ENCODE data around the gene KCTD5.
A peak's percentile ranks its signal among the peaks of the same experiment; 100 is the strongest.

KCTD5 gene

DNA sequence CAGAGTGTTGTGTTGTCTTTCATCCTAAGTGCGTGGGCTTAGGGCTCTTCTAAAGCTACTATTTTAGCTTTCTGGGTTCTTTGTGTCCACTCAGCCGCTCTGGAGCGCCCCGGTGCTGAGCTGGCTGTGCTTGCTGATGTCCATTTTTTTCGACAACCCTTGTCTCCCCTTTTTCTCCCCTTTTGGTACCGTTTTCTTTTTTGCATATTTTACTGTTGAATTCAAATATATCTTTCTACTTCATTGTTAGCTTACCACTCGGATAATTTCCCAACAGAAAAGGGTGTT lies 71.4 kb downstream of the KCTD5 start:
- no peak for DNase-seq (ENCODE audit: low read depth)
- TF ChIP-seq, protein P1, sequence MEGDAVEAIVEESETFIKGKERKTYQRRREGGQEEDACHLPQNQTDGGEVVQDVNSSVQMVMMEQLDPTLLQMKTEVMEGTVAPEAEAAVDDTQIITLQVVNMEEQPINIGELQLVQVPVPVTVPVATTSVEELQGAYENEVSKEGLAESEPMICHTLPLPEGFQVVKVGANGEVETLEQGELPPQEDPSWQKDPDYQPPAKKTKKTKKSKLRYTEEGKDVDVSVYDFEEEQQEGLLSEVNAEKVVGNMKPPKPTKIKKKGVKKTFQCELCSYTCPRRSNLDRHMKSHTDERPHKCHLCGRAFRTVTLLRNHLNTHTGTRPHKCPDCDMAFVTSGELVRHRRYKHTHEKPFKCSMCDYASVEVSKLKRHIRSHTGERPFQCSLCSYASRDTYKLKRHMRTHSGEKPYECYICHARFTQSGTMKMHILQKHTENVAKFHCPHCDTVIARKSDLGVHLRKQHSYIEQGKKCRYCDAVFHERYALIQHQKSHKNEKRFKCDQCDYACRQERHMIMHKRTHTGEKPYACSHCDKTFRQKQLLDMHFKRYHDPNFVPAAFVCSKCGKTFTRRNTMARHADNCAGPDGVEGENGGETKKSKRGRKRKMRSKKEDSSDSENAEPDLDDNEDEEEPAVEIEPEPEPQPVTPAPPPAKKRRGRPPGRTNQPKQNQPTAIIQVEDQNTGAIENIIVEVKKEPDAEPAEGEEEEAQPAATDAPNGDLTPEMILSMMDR (IDR thresholded peaks at IDR 0.05; ENCODE audit: control insufficient read depth, extremely low read depth, insufficient read depth): no peak
- peak overlapping the region; percentile 60 for H3K4me3 ChIP-seq (ENCODE audit: low read depth, low read length)

DNA sequence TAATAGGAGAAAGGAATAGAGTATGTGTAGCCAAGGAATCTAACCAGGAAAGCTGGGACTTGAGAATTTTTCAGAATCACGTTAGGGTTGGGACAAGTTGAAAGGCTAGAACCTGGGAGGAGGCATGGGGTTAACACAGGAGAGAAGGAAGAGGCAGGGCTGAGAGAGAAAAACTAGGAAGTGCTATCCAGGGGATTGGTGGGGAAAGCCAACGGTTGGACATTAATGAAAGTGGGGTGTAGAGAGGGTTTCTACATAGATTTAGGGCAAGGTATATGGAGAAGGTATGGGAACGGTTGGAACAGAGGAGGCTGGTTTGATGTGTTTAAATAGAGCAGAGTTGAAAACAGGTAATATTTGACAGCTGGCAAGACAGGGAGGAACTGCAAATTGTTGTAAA lies 72.8 kb downstream of the KCTD5 start:
- DNase-seq (ENCODE audit: low read depth): peak; percentile 40
- TF ChIP-seq, protein P1 (IDR thresholded peaks at IDR 0.05; ENCODE audit: control insufficient read depth, extremely low read depth, insufficient read depth): no peak
- H3K4me3 ChIP-seq (ENCODE audit: low read depth, low read length): peak overlapping the region; percentile 60

DNA sequence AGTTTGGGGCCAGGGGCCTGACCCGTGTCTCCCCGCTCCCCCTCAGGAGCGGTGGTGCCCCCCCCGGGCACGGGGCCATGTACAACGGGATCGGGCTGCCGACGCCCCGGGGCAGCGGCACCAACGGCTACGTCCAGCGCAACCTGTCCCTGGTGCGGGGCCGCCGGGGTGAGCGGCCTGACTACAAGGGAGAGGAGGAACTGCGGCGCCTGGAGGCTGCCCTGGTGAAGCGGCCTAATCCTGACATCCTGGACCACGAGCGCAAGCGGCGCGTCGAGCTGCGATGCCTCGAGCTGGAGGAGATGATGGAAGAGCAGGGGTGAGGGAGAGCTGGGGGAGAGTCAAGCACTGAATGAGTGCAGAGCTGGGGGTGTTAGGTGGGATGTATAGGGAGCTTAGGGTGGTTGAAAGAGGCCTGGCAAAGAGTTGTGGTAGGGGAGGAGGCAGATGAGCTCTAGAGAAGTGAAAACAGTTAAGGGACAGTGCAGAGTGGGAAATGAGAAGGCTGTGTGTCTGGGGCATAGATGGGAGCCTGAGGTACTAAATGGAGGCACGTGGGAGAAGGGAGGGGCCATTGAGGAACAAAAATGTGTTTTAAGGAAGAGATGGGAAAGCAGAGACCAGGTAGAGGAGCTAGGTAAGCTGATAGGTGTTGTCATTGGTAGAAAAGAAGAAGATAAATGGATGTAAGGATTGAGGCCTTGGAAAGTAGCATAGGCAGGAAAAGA lies 74.1 kb downstream of the KCTD5 start:
- TF ChIP-seq, protein P1 (IDR thresholded peaks at IDR 0.05; ENCODE audit: control insufficient read depth, extremely low read depth, insufficient read depth): no peak
- no peak for DNase-seq (ENCODE audit: low read depth)
- no peak overlapping the region for H3K4me3 ChIP-seq (ENCODE audit: low read depth, low read length)

DNA sequence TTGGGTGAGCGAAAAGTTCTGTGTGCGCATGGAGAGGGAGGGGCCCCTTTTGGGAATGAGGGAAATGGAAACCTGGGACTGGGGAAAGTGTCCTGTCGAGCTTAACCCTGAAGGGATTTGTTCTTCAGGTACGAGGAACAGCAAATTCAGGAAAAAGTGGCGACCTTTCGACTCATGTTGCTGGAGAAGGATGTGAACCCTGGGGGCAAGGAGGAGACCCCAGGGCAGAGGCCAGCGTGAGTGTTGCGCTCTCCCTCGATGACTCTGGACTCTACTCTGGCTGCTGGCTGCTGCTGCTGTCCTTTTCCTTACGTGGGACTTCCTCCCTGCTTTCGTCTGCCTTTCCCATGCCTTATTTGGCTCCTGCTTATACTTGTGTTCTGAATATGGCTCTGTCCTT lies 75.0 kb downstream of the KCTD5 start:
- DNase-seq (ENCODE audit: low read depth): no peak
- H3K4me3 ChIP-seq (ENCODE audit: low read depth, low read length): no peak overlapping the region
- TF ChIP-seq, protein P1 (IDR thresholded peaks at IDR 0.05; ENCODE audit: control insufficient read depth, extremely low read depth, insufficient read depth): no peak

All from LNCaP clone FGC (cell line).